HL-60/S4 (cell line): ENCODE results near the gene PRR18.

Source experiments
- in situ Hi-C: fragments of 300-500 bp; cut with MboI; formaldehyde crosslinking; loops from 2 replicates; pipeline ENCODE4 v1.14.3; 2022; ENCODE audit warnings: low sequenced_read_pairs

Gene PRR18

GRCh38 chr6:166307082-166308032, 835 bp downstream of the PRR18 start:
- in situ Hi-C loops = no loop called here

GRCh38 chr6:166306378-166307081, 1.7 kb downstream of the PRR18 start:
- in situ Hi-C loops = no loop called here

- in situ Hi-C loops = no loop called here
These were observed 2.6 kb downstream of the PRR18 start for GRCh38 chr6:166305562-166306117.

- in situ Hi-C loops = no loop called here
These were observed 4.1 kb downstream of the PRR18 start for GRCh38 chr6:166304106-166304505.

DNA sequence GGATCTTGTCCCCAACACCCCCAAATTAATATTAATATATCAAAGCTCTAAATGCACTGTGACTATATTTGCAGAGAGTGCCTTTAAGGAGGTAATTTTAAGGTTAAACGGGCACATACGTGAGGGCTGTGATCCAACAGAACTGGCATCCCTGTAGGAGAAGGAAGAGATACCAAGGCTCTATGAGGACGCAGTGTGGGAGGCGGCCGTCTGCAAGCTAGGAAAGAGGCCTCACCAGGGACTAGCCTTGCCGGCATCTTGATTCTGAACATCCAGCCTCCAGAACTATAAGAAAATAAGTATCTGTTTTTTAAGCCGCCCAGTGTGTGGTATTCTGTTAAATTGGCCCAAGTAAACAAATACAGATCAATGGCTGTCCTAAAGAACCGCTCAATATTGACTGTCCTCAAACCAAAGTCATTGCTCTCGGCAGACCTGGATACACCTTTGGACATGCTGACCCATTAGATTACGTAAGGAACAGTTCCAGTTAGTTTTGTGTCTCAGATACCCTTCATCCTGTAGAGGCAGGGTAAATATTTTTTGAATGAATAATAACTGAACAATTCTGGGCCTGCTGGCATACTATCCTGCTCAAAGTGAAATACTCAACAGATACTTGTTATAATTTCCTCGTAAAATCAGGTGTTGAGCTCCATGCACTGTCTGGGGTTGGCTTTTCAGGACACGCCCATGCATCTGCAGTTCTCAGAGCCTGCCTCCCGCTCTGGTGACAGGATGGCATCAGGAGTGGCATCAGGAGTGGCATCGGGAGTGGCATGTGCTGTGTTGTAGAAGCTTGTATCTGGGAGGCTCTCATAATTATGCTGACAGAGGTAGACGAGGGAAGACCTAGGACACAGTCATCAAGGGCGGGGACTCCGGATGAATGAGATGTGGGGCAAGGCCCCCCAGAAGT, 6.3 kb downstream of the PRR18 start:
- in situ Hi-C loops = no loop called here

GRCh38 chr6:166300357-166300987, 7.7 kb downstream of the PRR18 start:
- in situ Hi-C loops = no loop called here

DNA sequence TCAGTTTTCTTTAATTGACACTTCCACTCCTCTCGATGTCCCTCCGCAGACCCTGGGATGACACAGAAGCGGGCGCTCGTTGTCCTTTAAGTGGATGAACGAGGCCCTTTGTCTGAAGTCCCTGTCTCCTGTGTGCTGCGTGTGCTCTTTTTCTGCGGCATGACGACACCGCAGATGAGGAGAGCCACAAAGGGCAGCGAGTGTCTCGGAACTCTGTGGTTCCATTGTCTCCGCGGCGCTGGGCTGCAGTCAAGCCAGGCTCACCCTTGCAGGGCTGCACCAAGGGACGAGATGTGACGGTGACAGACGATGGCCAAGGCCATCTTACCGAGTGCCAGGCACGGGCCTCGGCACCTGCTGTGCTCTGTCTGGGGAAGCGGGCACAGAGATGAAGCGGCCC, 10.6 kb downstream of the PRR18 start:
- in situ Hi-C loops = no loop called here

DNA sequence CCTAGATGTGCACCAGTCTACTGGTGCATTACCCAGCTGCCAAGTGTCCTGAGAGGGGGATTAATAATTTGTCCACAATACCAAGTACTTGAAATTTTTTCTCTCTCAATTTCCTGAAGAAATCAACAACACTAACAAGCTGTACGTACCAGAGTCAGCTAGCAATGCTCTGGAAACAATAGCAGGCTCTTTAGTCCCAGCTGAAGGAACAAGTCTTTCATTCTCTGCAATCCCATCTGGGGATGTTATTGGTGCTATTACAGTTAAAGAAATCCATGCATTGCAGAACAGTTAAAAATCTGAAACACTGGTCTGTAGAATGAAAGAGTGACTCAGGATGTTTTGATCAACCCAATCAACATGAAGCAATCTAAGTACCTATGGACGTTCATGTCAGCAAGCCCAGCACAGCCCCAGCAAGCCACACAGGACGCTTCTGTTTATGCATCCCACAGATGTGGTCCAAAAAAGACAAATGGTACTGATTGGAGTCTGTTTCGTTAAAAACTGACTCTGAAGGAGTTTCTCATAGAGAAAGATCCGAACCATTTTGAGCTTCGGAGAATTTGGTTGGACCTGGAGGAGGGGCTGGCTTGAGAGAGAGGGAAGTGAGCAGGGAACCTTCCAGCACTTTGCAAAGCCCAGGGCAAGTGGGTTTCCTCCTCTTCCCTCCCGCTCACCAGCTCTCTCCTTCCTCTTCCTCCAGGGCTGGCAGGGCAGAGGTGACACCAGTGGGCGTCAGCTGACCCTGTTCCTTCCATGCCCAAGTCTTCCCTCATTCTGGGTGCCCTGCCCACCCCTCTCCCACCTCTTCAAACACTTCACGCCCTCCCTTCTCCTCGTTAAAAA, 11.9 kb downstream of the PRR18 start:
- in situ Hi-C loops = no loop called here

GRCh38 chr6:166293731-166294584, 14.2 kb downstream of the PRR18 start:
- in situ Hi-C loops = no loop called here

GRCh38 chr6:166289207-166290060, 18.8 kb downstream of the PRR18 start:
- in situ Hi-C loops = no loop called here

- in situ Hi-C loops = no loop called here
These were observed 21.3 kb downstream of the PRR18 start for GRCh38 chr6:166286839-166287271.

GRCh38 chr6:166285233-166285632, 23.0 kb downstream of the PRR18 start:
- in situ Hi-C loops = no loop called here

DNA sequence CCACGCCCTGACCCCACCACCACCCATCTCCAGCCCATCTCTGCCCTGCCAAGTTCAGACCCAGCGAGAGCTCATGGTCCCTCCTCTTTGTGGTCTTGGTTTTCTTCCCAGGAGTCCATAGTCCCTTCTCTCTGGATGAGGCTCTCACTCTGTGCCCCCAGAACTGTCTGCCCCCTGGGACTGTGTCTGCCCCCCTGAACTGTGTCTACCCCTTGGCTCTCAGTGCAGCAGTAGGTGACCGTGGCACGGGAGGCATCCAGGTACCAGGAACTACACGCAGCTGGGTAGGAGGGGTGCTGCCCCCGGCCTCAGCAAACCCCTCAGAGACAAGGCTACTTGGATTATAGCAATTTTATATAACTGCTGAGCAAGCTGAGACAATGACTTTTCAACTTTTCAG, 23.6 kb downstream of the PRR18 start:
- in situ Hi-C loops = no loop called here

- in situ Hi-C loops = no loop called here
These were observed 25.7 kb downstream of the PRR18 start for GRCh38 chr6:166282394-166283032.

- in situ Hi-C loops = no loop called here
These were observed 27.1 kb downstream of the PRR18 start for GRCh38 chr6:166281104-166281503.

- in situ Hi-C loops = loop anchor here (10.0 kb wide), 1 partner anchor 115 kb away; the partner anchor contains the start of gene TBXT
These were observed 28.9 kb downstream of the PRR18 start for GRCh38 chr6:166279393-166279679.
